HPDE6-E6E7 (cell line): ENCODE measurements around the gene IL1RAPL2.
A peak's percentile ranks its signal among the peaks of the same experiment; 100 is the strongest.
"Not testable (repeated sequence)": the region's sequence is repeated elsewhere in the genome, so short reads cannot be mapped to it uniquely, and the experiment has no call there.

Experiments
- DNase-seq: peaks from one replicate; pipeline ENCODE4 v3.0.0; 2011; ENCODE audit warnings: missing footprints; ENCODE audit errors: extremely low spot score

The IL1RAPL2 gene

GRCh38 chrX:105167233-105167632 lies 601.2 kb downstream of the IL1RAPL2 start:
- no peak for DNase-seq

- DNase-seq: no peak
Measured at GRCh38 chrX:105168577-105168976, 602.6 kb downstream of the IL1RAPL2 start.

GRCh38 chrX:105173071-105173470 lies 607.1 kb downstream of the IL1RAPL2 start:
- no peak for DNase-seq

GRCh38 chrX:105179644-105180043 lies 613.6 kb downstream of the IL1RAPL2 start:
- DNase-seq: no peak

GRCh38 chrX:105189093-105189492 lies 623.1 kb downstream of the IL1RAPL2 start:
- no peak for DNase-seq

- DNase-seq: no peak
Measured at GRCh38 chrX:105190252-105190853, 624.4 kb downstream of the IL1RAPL2 start.

- DNase-seq: peak; percentile 10
Measured at GRCh38 chrX:105191878-105192277, 625.9 kb downstream of the IL1RAPL2 start.

- no peak for DNase-seq
Measured at GRCh38 chrX:105209406-105209805, 643.4 kb downstream of the IL1RAPL2 start.

- DNase-seq: no peak
Measured at GRCh38 chrX:105210258-105210657, 644.3 kb downstream of the IL1RAPL2 start.

GRCh38 chrX:105211066-105211575 lies 645.1 kb downstream of the IL1RAPL2 start:
- DNase-seq: no peak

GRCh38 chrX:105219454-105220401 lies 653.7 kb downstream of the IL1RAPL2 start:
- no peak for DNase-seq

GRCh38 chrX:105220636-105221035 lies 654.6 kb downstream of the IL1RAPL2 start, which contains the start of gene TEX13A:
TEX13A (minus strand) TSS chrX:105220694; CDS start chrX:105220397, 297 bp downstream.
- no peak for DNase-seq

GRCh38 chrX:105221374-105221773 lies 655.4 kb downstream of the IL1RAPL2 start:
- no peak for DNase-seq

- no peak for DNase-seq
Measured at GRCh38 chrX:105226499-105226898, 660.5 kb downstream of the IL1RAPL2 start.

- DNase-seq: no peak
Measured at GRCh38 chrX:105228602-105229001, 662.6 kb downstream of the IL1RAPL2 start.

- DNase-seq: no peak
Measured at GRCh38 chrX:105229146-105229545, 663.1 kb downstream of the IL1RAPL2 start.

- not testable (repeated sequence) for DNase-seq
Measured at GRCh38 chrX:105237407-105237806, 671.4 kb downstream of the IL1RAPL2 start.

- DNase-seq: no peak
Measured at GRCh38 chrX:105241056-105241455, 675.1 kb downstream of the IL1RAPL2 start.

- no peak for DNase-seq
Measured at GRCh38 chrX:105260291-105261043, 694.5 kb downstream of the IL1RAPL2 start.

GRCh38 chrX:105263171-105263570 lies 697.2 kb downstream of the IL1RAPL2 start:
- DNase-seq: no peak

- DNase-seq: no peak
Measured at GRCh38 chrX:105263801-105264200, 697.8 kb downstream of the IL1RAPL2 start.

- no peak for DNase-seq
Measured at GRCh38 chrX:105265093-105265492, 699.1 kb downstream of the IL1RAPL2 start.
